CD4-positive, alpha-beta T cell treated with Interleukin-4 for 1 hour (primary cell): ENCODE results near the gene PRKCB.
A peak's percentile ranks its signal among the peaks of the same experiment; 100 is the strongest.

Experiments
- DNase-seq, 2 donors: peaks; one replicate each; pipeline ENCODE4 v3.0.0-alpha.2; 2020 to 2022

The PRKCB gene

GRCh38 chr16:23867566-23867965 lies 31.8 kb downstream of the PRKCB start:
- DNase-seq: no peak

GRCh38 chr16:23868136-23868535 lies 32.4 kb downstream of the PRKCB start:
- DNase-seq: no peak

- DNase-seq: peak; percentile 32 to 43
Measured at GRCh38 chr16:23869052-23869451, 33.3 kb downstream of the PRKCB start.

- no peak for DNase-seq
Measured at GRCh38 chr16:23871924-23872323, 36.1 kb downstream of the PRKCB start.

- no peak for DNase-seq
Measured at GRCh38 chr16:23874613-23875294, 39.0 kb downstream of the PRKCB start.

GRCh38 chr16:23876256-23876896 lies 40.6 kb downstream of the PRKCB start:
- DNase-seq: no peak

GRCh38 chr16:23877107-23878070 lies 41.6 kb downstream of the PRKCB start:
- DNase-seq: peak in 1 of 2 donors; percentile 22

- DNase-seq: no peak
Measured at GRCh38 chr16:23879735-23880373, 44.1 kb downstream of the PRKCB start.

- DNase-seq: no peak
Measured at GRCh38 chr16:23889189-23889588, 53.4 kb downstream of the PRKCB start.

GRCh38 chr16:23893986-23894385 lies 58.2 kb downstream of the PRKCB start:
- no peak for DNase-seq

- no peak for DNase-seq
Measured at GRCh38 chr16:23895052-23895451, 59.3 kb downstream of the PRKCB start.

GRCh38 chr16:23896832-23897821 lies 61.3 kb downstream of the PRKCB start:
- DNase-seq: peak in 1 of 2 donors; percentile 21

- no peak for DNase-seq
Measured at GRCh38 chr16:23898682-23899430, 63.1 kb downstream of the PRKCB start.

GRCh38 chr16:23899869-23900268 lies 64.1 kb downstream of the PRKCB start:
- no peak for DNase-seq

- no peak for DNase-seq
Measured at GRCh38 chr16:23900480-23901177, 64.8 kb downstream of the PRKCB start.

- DNase-seq: no peak
Measured at GRCh38 chr16:23901178-23902033, 65.6 kb downstream of the PRKCB start.

GRCh38 chr16:23902034-23902747 lies 66.4 kb downstream of the PRKCB start:
- no peak for DNase-seq

- DNase-seq: no peak
Measured at GRCh38 chr16:23902748-23903414, 67.1 kb downstream of the PRKCB start.
